NT2/D1 (cell line): ENCODE measurements around the gene LMO2.
"Not testable (repeated sequence)": the region's sequence is repeated elsewhere in the genome, so short reads cannot be mapped to it uniquely, and the experiment has no call there.

Source experiments
- DNase-seq: peaks from one replicate; pipeline ENCODE4 v3.0.0-alpha.2; 2011; ENCODE audit warnings: low read depth, low spot score
- H3K27me3 ChIP-seq: 2 replicates; pipeline ENCODE4 v1.6.0; 2011; ENCODE audit warnings: mild to moderate bottlenecking; ENCODE audit not compliant: insufficient read length, insufficient read depth
- H3K36me3 ChIP-seq: 2 replicates; pipeline ENCODE4 v1.6.1; 2011; ENCODE audit warnings: mild to moderate bottlenecking, low read length, mixed read lengths; ENCODE audit not compliant: insufficient read depth, insufficient read length
- H3K4me1 ChIP-seq: 2 replicates; pipeline ENCODE4 v1.5.1; 2011; ENCODE audit not compliant: insufficient read depth, insufficient read length
- H3K4me3 ChIP-seq: 2 replicates; pipeline ENCODE4 v1.5.1; 2011; ENCODE audit warnings: low read depth; ENCODE audit not compliant: insufficient read length
- H3K9ac ChIP-seq: 2 replicates; pipeline ENCODE4 v1.6.0; 2011; ENCODE audit warnings: low read depth; ENCODE audit not compliant: insufficient read length
- H3K9me3 ChIP-seq: 2 replicates; pipeline ENCODE4 v1.5.1; 2011; ENCODE audit warnings: mild to moderate bottlenecking, low read length; ENCODE audit not compliant: insufficient read depth
- SUZ12 ChIP-seq: IDR thresholded peaks from 2 replicates; pipeline ENCODE4 v1.6.1; 2011; ENCODE audit not compliant: insufficient read length, insufficient read depth; ENCODE audit errors: extremely low read depth
- YY1 ChIP-seq: IDR thresholded peaks from 2 replicates; pipeline ENCODE4 v1.6.1; 2011; ENCODE audit not compliant: insufficient read length, insufficient read depth
- ZNF274 ChIP-seq: IDR thresholded peaks from 2 replicates; pipeline ENCODE4 v1.6.1; 2011; ENCODE audit warnings: mild to moderate bottlenecking, low read depth, low read length

Gene LMO2

GRCh38 chr11:33855500-33855899 lies 36.4 kb downstream of the LMO2 start:
- no peaks in the 10 kb centered on the region for H3K4me1 ChIP-seq
- DNase-seq = no peak
- H3K9ac ChIP-seq = no peak overlapping the region
- no peak for TF ChIP-seq SUZ12
- TF ChIP-seq YY1 = no peak
- no peak for TF ChIP-seq ZNF274
- H3K36me3 ChIP-seq = no peaks in the 10 kb centered on the region
- H3K9me3 ChIP-seq = no peaks in the 10 kb centered on the region
- peaks cover 3% of the 10 kb centered on the region for H3K27me3 ChIP-seq
- no peak overlapping the region for H3K4me3 ChIP-seq

- Histone ChIP-seq H3K9me3 (no peaks in the 10 kb centered on the region), H3K4me3 (no peak overlapping the region), H3K4me1 (no peaks in the 10 kb centered on the region), H3K27me3 (no peaks in the 10 kb centered on the region), H3K9ac (no peak overlapping the region), H3K36me3 (no peaks in the 10 kb centered on the region)
- DNase-seq = no peak
- TF ChIP-seq YY1 (no peak), SUZ12 (no peak), ZNF274 (no peak)
Observed at GRCh38 chr11:33848717-33849390, 43.0 kb downstream of the LMO2 start.

- H3K36me3 ChIP-seq = no peaks in the 10 kb centered on the region
- H3K27me3 ChIP-seq = no peaks in the 10 kb centered on the region
- no peak overlapping the region for H3K4me3 ChIP-seq
- no peaks in the 10 kb centered on the region for H3K9me3 ChIP-seq
- H3K4me1 ChIP-seq = no peaks in the 10 kb centered on the region
- H3K9ac ChIP-seq = no peak overlapping the region
- TF ChIP-seq SUZ12 (no peak), ZNF274 (no peak), YY1 (no peak)
- DNase-seq = no peak
Observed at GRCh38 chr11:33847251-33847650, 44.6 kb downstream of the LMO2 start.

- H3K27me3 ChIP-seq = no peaks in the 10 kb centered on the region
- no peaks in the 10 kb centered on the region for H3K9me3 ChIP-seq
- H3K36me3 ChIP-seq = no peaks in the 10 kb centered on the region
- H3K4me1 ChIP-seq = no peaks in the 10 kb centered on the region
- H3K9ac ChIP-seq = no peak overlapping the region
- TF ChIP-seq SUZ12 (no peak), ZNF274 (no peak)
- no peak overlapping the region for H3K4me3 ChIP-seq
- DNase-seq = no peak
Observed at GRCh38 chr11:33844236-33844635, 47.6 kb downstream of the LMO2 start.

- no peak overlapping the region for H3K9ac ChIP-seq
- DNase-seq = no peak
- no peaks in the 10 kb centered on the region for H3K9me3 ChIP-seq
- no peak for TF ChIP-seq SUZ12
- TF ChIP-seq ZNF274 = no peak
- no peak for TF ChIP-seq YY1
- no peaks in the 10 kb centered on the region for H3K4me1 ChIP-seq
- H3K36me3 ChIP-seq = no peaks in the 10 kb centered on the region
- no peaks in the 10 kb centered on the region for H3K27me3 ChIP-seq
- H3K4me3 ChIP-seq = no peak overlapping the region
Observed at GRCh38 chr11:33843018-33843417, 48.9 kb downstream of the LMO2 start.

GRCh38 chr11:33842236-33842915 lies 49.5 kb downstream of the LMO2 start:
- no peaks in the 10 kb centered on the region for H3K9me3 ChIP-seq
- H3K36me3 ChIP-seq = no peaks in the 10 kb centered on the region
- no peak overlapping the region for H3K4me3 ChIP-seq
- H3K9ac ChIP-seq = no peak overlapping the region
- no peaks in the 10 kb centered on the region for H3K4me1 ChIP-seq
- no peak for DNase-seq
- TF ChIP-seq SUZ12 = no peak
- TF ChIP-seq ZNF274 = no peak
- TF ChIP-seq YY1 = no peak
- no peaks in the 10 kb centered on the region for H3K27me3 ChIP-seq

GRCh38 chr11:33838234-33838633 lies 53.6 kb downstream of the LMO2 start:
- H3K9ac ChIP-seq, DNase-seq, H3K4me1 ChIP-seq, H3K4me3 ChIP-seq, H3K9me3 ChIP-seq, H3K27me3 ChIP-seq, H3K36me3 ChIP-seq: not testable (repeated sequence)

- H3K27me3 ChIP-seq, DNase-seq, H3K36me3 ChIP-seq: not testable (repeated sequence)
Observed at GRCh38 chr11:33837334-33837733, 54.5 kb downstream of the LMO2 start.

More at GRCh38 chr11:33837334-33837733, 54.5 kb downstream of the LMO2 start:
- not testable (repeated sequence) for H3K4me3 ChIP-seq, H3K4me1 ChIP-seq, H3K9me3 ChIP-seq, H3K9ac ChIP-seq
